Measurements from ENCODE around the gene HSPA4.

Gene HSPA4

GRCh38 chr5:133116601-133117000 lies 64.8 kb downstream of the HSPA4 start:
- no peaks in the 10 kb centered on the region for H3K79me1 ChIP-seq (replicated peaks; ENCODE audit: low read length, poor library complexity, severe bottlenecking)
- H3K9ac ChIP-seq (ENCODE audit: low read length), result no peak overlapping the region
- no peak overlapping the region for H2BK12ac ChIP-seq (ENCODE audit: low read length in 2 of 2)
- no peak overlapping the region for H3K4me3 ChIP-seq (ENCODE audit: insufficient read depth in 1 of 2, low read depth in 1 of 2, low read length in 2 of 2)
- H2BK120ac ChIP-seq (ENCODE audit: low read depth, low read length), result no peak overlapping the region
- no peak overlapping the region for H2AFZ ChIP-seq (ENCODE audit: low read depth, low read length)
- H3K4me1 ChIP-seq (ENCODE audit: control insufficient read depth, insufficient read depth, low read depth, low read length), result peaks cover 2% of the 10 kb centered on the region
- H4K8ac ChIP-seq (ENCODE audit: low read length), result no peak overlapping the region
- no peak overlapping the region for H3K27ac ChIP-seq (ENCODE audit: low read length, poor library complexity, severe bottlenecking)
- H2BK15ac ChIP-seq (ENCODE audit: low read depth, poor library complexity, severe bottlenecking), result no peak overlapping the region
- no peak overlapping the region for H2AK5ac ChIP-seq (ENCODE audit: low read length, severe bottlenecking)
- peaks cover 0 to 31% of the 10 kb centered on the region in 2 experiments for H3K27me3 ChIP-seq (ENCODE audit: control insufficient read depth in 1 of 2, insufficient read depth in 1 of 2, low read length in 2 of 2)
- no peak overlapping the region for H4K91ac ChIP-seq (ENCODE audit: low read length)
- 71% methylated on average over 2 of the region's 2 CpGs for WGBS
- DNase-seq, result no peak
- H3K4ac ChIP-seq (ENCODE audit: low read depth in 1 of 2, low read length in 2 of 2), result no peak overlapping the region
- no peaks in the 10 kb centered on the region for H3K9me3 ChIP-seq (ENCODE audit: control insufficient read depth, low read length)
- H3K36me3 ChIP-seq (ENCODE audit: control insufficient read depth in 1 of 2, insufficient read depth in 2 of 2, low read depth in 1 of 2, low read length in 2 of 2), result no peaks in the 10 kb centered on the region
- no peak overlapping the region for H3K23ac ChIP-seq (ENCODE audit: low read length in 2 of 2)
- no peak overlapping the region for H3K14ac ChIP-seq (ENCODE audit: low read length in 2 of 2)
- H3K4me2 ChIP-seq (ENCODE audit: low read length, poor library complexity, severe bottlenecking), result no peak overlapping the region
- H3K18ac ChIP-seq (ENCODE audit: low read depth in 1 of 2, low read length in 2 of 2), result no peak overlapping the region
- no peak overlapping the region for H2BK5ac ChIP-seq (ENCODE audit: low read depth, low read length, poor library complexity, severe bottlenecking)

- Histone ChIP-seq H2BK15ac (ENCODE audit: low read depth, poor library complexity, severe bottlenecking) (no peak overlapping the region), H3K4me2 (ENCODE audit: low read length, poor library complexity, severe bottlenecking) (no peak overlapping the region), H3K4me1 (ENCODE audit: control insufficient read depth, insufficient read depth, low read depth, low read length) (peaks cover 2% of the 10 kb centered on the region), H3K4me3 (ENCODE audit: insufficient read depth in 1 of 2, low read depth in 1 of 2, low read length in 2 of 2) (no peak overlapping the region), H4K91ac (ENCODE audit: low read length) (no peak overlapping the region), H3K14ac (ENCODE audit: low read length in 2 of 2) (peak overlapping the region in 1 of 2 experiments; percentile 28), H3K9ac (ENCODE audit: low read length) (no peak overlapping the region), H3K9me3 (ENCODE audit: control insufficient read depth, low read length) (no peaks in the 10 kb centered on the region), H3K36me3 (ENCODE audit: control insufficient read depth in 1 of 2, insufficient read depth in 2 of 2, low read depth in 1 of 2, low read length in 2 of 2) (no peaks in the 10 kb centered on the region), H3K27me3 (ENCODE audit: control insufficient read depth in 1 of 2, insufficient read depth in 1 of 2, low read length in 2 of 2) (peaks cover 0 to 35% of the 10 kb centered on the region in 2 experiments), H3K27ac (ENCODE audit: low read length, poor library complexity, severe bottlenecking) (no peak overlapping the region), H2BK120ac (ENCODE audit: low read depth, low read length) (no peak overlapping the region), H2BK12ac (ENCODE audit: low read length in 2 of 2) (no peak overlapping the region), H3K23ac (ENCODE audit: low read length in 2 of 2) (no peak overlapping the region), H3K79me1 (replicated peaks; ENCODE audit: low read length, poor library complexity, severe bottlenecking) (no peaks in the 10 kb centered on the region), H3K18ac (ENCODE audit: low read depth in 1 of 2, low read length in 2 of 2) (no peak overlapping the region), H2BK5ac (ENCODE audit: low read depth, low read length, poor library complexity, severe bottlenecking) (no peak overlapping the region), H4K8ac (ENCODE audit: low read length) (no peak overlapping the region), H3K4ac (ENCODE audit: low read depth in 1 of 2, low read length in 2 of 2) (no peak overlapping the region), H2AFZ (ENCODE audit: low read depth, low read length) (no peak overlapping the region), H2AK5ac (ENCODE audit: low read length, severe bottlenecking) (no peak overlapping the region)
- no peak for DNase-seq
- WGBS, result 84% methylated on average over 7 of the region's 10 CpGs
These were observed 65.5 kb downstream of the HSPA4 start for GRCh38 chr5:133117166-133117911.

GRCh38 chr5:133117912-133118445 lies 66.2 kb downstream of the HSPA4 start:
- Histone ChIP-seq H2BK12ac (ENCODE audit: low read length in 2 of 2) (no peak overlapping the region), H3K4me3 (ENCODE audit: insufficient read depth in 1 of 2, low read depth in 1 of 2, low read length in 2 of 2) (no peak overlapping the region), H3K4me1 (ENCODE audit: control insufficient read depth, insufficient read depth, low read depth, low read length) (peaks cover 2% of the 10 kb centered on the region), H3K9me3 (ENCODE audit: control insufficient read depth, low read length) (no peaks in the 10 kb centered on the region), H3K14ac (ENCODE audit: low read length in 2 of 2) (no peak overlapping the region), H4K8ac (ENCODE audit: low read length) (no peak overlapping the region), H3K79me1 (replicated peaks; ENCODE audit: low read length, poor library complexity, severe bottlenecking) (no peaks in the 10 kb centered on the region), H3K36me3 (ENCODE audit: control insufficient read depth in 1 of 2, insufficient read depth in 2 of 2, low read depth in 1 of 2, low read length in 2 of 2) (no peaks in the 10 kb centered on the region), H3K23ac (ENCODE audit: low read length in 2 of 2) (no peak overlapping the region), H2AK5ac (ENCODE audit: low read length, severe bottlenecking) (no peak overlapping the region), H2BK5ac (ENCODE audit: low read depth, low read length, poor library complexity, severe bottlenecking) (no peak overlapping the region), H3K4me2 (ENCODE audit: low read length, poor library complexity, severe bottlenecking) (no peak overlapping the region), H2BK15ac (ENCODE audit: low read depth, poor library complexity, severe bottlenecking) (no peak overlapping the region), H2BK120ac (ENCODE audit: low read depth, low read length) (no peak overlapping the region), H3K4ac (ENCODE audit: low read depth in 1 of 2, low read length in 2 of 2) (no peak overlapping the region), H3K27me3 (ENCODE audit: control insufficient read depth in 1 of 2, insufficient read depth in 1 of 2, low read length in 2 of 2) (peaks cover 4 to 39% of the 10 kb centered on the region in 2 experiments), H4K91ac (ENCODE audit: low read length) (no peak overlapping the region), H2AFZ (ENCODE audit: low read depth, low read length) (no peak overlapping the region), H3K18ac (ENCODE audit: low read depth in 1 of 2, low read length in 2 of 2) (no peak overlapping the region), H3K9ac (ENCODE audit: low read length) (no peak overlapping the region), H3K27ac (ENCODE audit: low read length, poor library complexity, severe bottlenecking) (no peak overlapping the region)
- no peak for DNase-seq
- 91% methylated on average over 6 of the region's 9 CpGs for WGBS

GRCh38 chr5:133118741-133119140 lies 66.9 kb downstream of the HSPA4 start:
- H3K4me2 ChIP-seq (ENCODE audit: low read length, poor library complexity, severe bottlenecking), result no peak overlapping the region
- no peak overlapping the region for H3K27ac ChIP-seq (ENCODE audit: low read length, poor library complexity, severe bottlenecking)
- peaks cover 4 to 46% of the 10 kb centered on the region in 2 experiments for H3K27me3 ChIP-seq (ENCODE audit: control insufficient read depth in 1 of 2, insufficient read depth in 1 of 2, low read length in 2 of 2)
- no peaks in the 10 kb centered on the region for H3K4me1 ChIP-seq (ENCODE audit: control insufficient read depth, insufficient read depth, low read depth, low read length)
- no peak overlapping the region for H3K18ac ChIP-seq (ENCODE audit: low read depth in 1 of 2, low read length in 2 of 2)
- no peak overlapping the region for H3K4ac ChIP-seq (ENCODE audit: low read depth in 1 of 2, low read length in 2 of 2)
- no peak overlapping the region for H4K91ac ChIP-seq (ENCODE audit: low read length)
- no peak overlapping the region for H2AFZ ChIP-seq (ENCODE audit: low read depth, low read length)
- no peak overlapping the region for H3K4me3 ChIP-seq (ENCODE audit: insufficient read depth in 1 of 2, low read depth in 1 of 2, low read length in 2 of 2)
- H2BK120ac ChIP-seq (ENCODE audit: low read depth, low read length), result no peak overlapping the region
- H3K23ac ChIP-seq (ENCODE audit: low read length in 2 of 2), result no peak overlapping the region
- WGBS, result 74% methylated on average over 4 of the region's 4 CpGs
- H2BK5ac ChIP-seq (ENCODE audit: low read depth, low read length, poor library complexity, severe bottlenecking), result no peak overlapping the region
- H3K9ac ChIP-seq (ENCODE audit: low read length), result no peak overlapping the region
- no peaks in the 10 kb centered on the region for H3K9me3 ChIP-seq (ENCODE audit: control insufficient read depth, low read length)
- H2AK5ac ChIP-seq (ENCODE audit: low read length, severe bottlenecking), result no peak overlapping the region
- no peaks in the 10 kb centered on the region for H3K36me3 ChIP-seq (ENCODE audit: control insufficient read depth in 1 of 2, insufficient read depth in 2 of 2, low read depth in 1 of 2, low read length in 2 of 2)
- H3K14ac ChIP-seq (ENCODE audit: low read length in 2 of 2), result no peak overlapping the region
- H2BK15ac ChIP-seq (ENCODE audit: low read depth, poor library complexity, severe bottlenecking), result no peak overlapping the region
- no peak overlapping the region for H2BK12ac ChIP-seq (ENCODE audit: low read length in 2 of 2)
- H4K8ac ChIP-seq (ENCODE audit: low read length), result no peak overlapping the region
- no peaks in the 10 kb centered on the region for H3K79me1 ChIP-seq (replicated peaks; ENCODE audit: low read length, poor library complexity, severe bottlenecking)
- DNase-seq, result no peak
